ENCODE results near the gene SGSM1.
"Not testable (repeated sequence)": the region's sequence is repeated elsewhere in the genome, so short reads cannot be mapped to it uniquely, and the experiment has no call there.

Gene SGSM1

GRCh38 chr22:24834845-24835570 lies 29.0 kb downstream of the SGSM1 start:
- DNase-seq (ENCODE audit: low read depth in 3 of 3, low spot score in 1 of 3): no peak

- DNase-seq (ENCODE audit: low read depth in 3 of 3, low spot score in 1 of 3): no peak
Observed at GRCh38 chr22:24836282-24836681, 30.3 kb downstream of the SGSM1 start.

- DNase-seq (ENCODE audit: low read depth in 3 of 3, low spot score in 1 of 3): not testable (repeated sequence)
Observed at GRCh38 chr22:24837517-24837916, 31.5 kb downstream of the SGSM1 start.

GRCh38 chr22:24841261-24841660 lies 35.2 kb downstream of the SGSM1 start:
- no peak for DNase-seq (ENCODE audit: low read depth in 3 of 3, low spot score in 1 of 3)

- no peak for DNase-seq (ENCODE audit: low read depth in 3 of 3, low spot score in 1 of 3)
Observed at GRCh38 chr22:24843048-24843447, 37.0 kb downstream of the SGSM1 start.

GRCh38 chr22:24845041-24845898 lies 39.3 kb downstream of the SGSM1 start:
- DNase-seq (ENCODE audit: low read depth in 3 of 3, low spot score in 1 of 3): no peak

- no peak for DNase-seq (ENCODE audit: low read depth in 3 of 3, low spot score in 1 of 3)
Observed at GRCh38 chr22:24847490-24847889, 41.5 kb downstream of the SGSM1 start.

- DNase-seq (ENCODE audit: low read depth in 3 of 3, low spot score in 1 of 3): no peak
Observed at GRCh38 chr22:24848559-24849168, 42.7 kb downstream of the SGSM1 start.

- no peak for DNase-seq (ENCODE audit: low read depth in 3 of 3, low spot score in 1 of 3)
Observed at GRCh38 chr22:24855794-24856193, 49.8 kb downstream of the SGSM1 start.

GRCh38 chr22:24857576-24857975 lies 51.6 kb downstream of the SGSM1 start:
- no peak for DNase-seq (ENCODE audit: low read depth in 3 of 3, low spot score in 1 of 3)

- no peak for DNase-seq (ENCODE audit: low read depth in 3 of 3, low spot score in 1 of 3)
Observed at GRCh38 chr22:24859587-24859986, 53.6 kb downstream of the SGSM1 start.

GRCh38 chr22:24865508-24865907 lies 59.5 kb downstream of the SGSM1 start:
- no peak for DNase-seq (ENCODE audit: low read depth in 3 of 3, low spot score in 1 of 3)

GRCh38 chr22:24867323-24868022 lies 61.5 kb downstream of the SGSM1 start:
- no peak for DNase-seq (ENCODE audit: low read depth in 3 of 3, low spot score in 1 of 3)

GRCh38 chr22:24868979-24869378 lies 63.0 kb downstream of the SGSM1 start:
- no peak for DNase-seq (ENCODE audit: low read depth in 3 of 3, low spot score in 1 of 3)

GRCh38 chr22:24871611-24872205 lies 65.7 kb downstream of the SGSM1 start:
- DNase-seq (ENCODE audit: low read depth in 3 of 3, low spot score in 1 of 3): no peak

GRCh38 chr22:24873226-24873625 lies 67.2 kb downstream of the SGSM1 start:
- no peak for DNase-seq (ENCODE audit: low read depth in 3 of 3, low spot score in 1 of 3)

- no peak for DNase-seq (ENCODE audit: low read depth in 3 of 3, low spot score in 1 of 3)
Observed at GRCh38 chr22:24875862-24876506, 70.0 kb downstream of the SGSM1 start.

- no peak for DNase-seq (ENCODE audit: low read depth in 3 of 3, low spot score in 1 of 3)
Observed at GRCh38 chr22:24876700-24877099, 70.7 kb downstream of the SGSM1 start.

- DNase-seq (ENCODE audit: low read depth in 3 of 3, low spot score in 1 of 3): no peak
Observed at GRCh38 chr22:24878969-24879368, 73.0 kb downstream of the SGSM1 start.

GRCh38 chr22:24883432-24883831 lies 77.4 kb downstream of the SGSM1 start:
- no peak for DNase-seq (ENCODE audit: low read depth in 3 of 3, low spot score in 1 of 3)
